ENCODE data around the gene FBXO11. TPM values are rescaled to one million over a fixed set of nuclear protein-coding genes. Genes with fewer than 3 reads are reported as not detected.

FBXO11 gene
- total and polyA plus RNA-seq, 11 donors = 19.7 to 52.4 (median 33.2) TPM

GRCh38 chr2:47744074-47744473 lies 162.2 kb downstream of the FBXO11 start:
- peaks cover 0 to 13% (median 0%) of the 10 kb centered on the region in 9 donors for H3K27me3 ChIP-seq
- no peaks in the 10 kb centered on the region for H3K4me1 ChIP-seq
- H3K27ac ChIP-seq = no peak overlapping the region
- no peaks in the 10 kb centered on the region for H3K36me3 ChIP-seq
- intact Hi-C loops (cut with DNase I) = no loop called here
- DNase-seq (no peak), ATAC-seq (no peak)
- 61 to 86% (median 72%) methylated on average over 2 of the region's 2 CpGs for WGBS, 4 donors
- no peak overlapping the region for H3K4me3 ChIP-seq
- no peak for TF ChIP-seq POLR2A (IDR thresholded peaks at IDR 0.05)
- TF ChIP-seq CTCF (IDR thresholded peaks at IDR 0.05) = no peak
- peaks cover 0 to 16% (median 0%) of the 10 kb centered on the region in 12 donors for H3K9me3 ChIP-seq

GRCh38 chr2:47741637-47742036 lies 164.7 kb downstream of the FBXO11 start:
- H3K27ac ChIP-seq = no peak overlapping the region
- 55 to 62% (median 61%) methylated on average over 3 of the region's 3 CpGs for WGBS, 4 donors
- peaks cover 0 to under 1% (median 0%) of the 10 kb centered on the region in 12 donors for H3K9me3 ChIP-seq
- DNase-seq = no peak
- no peak overlapping the region for H3K4me3 ChIP-seq
- no peaks in the 10 kb centered on the region for H3K36me3 ChIP-seq
- TF ChIP-seq POLR2A (IDR thresholded peaks at IDR 0.05) (no peak), CTCF (IDR thresholded peaks at IDR 0.05) (no peak)
- intact Hi-C loops (cut with DNase I) = no loop called here
- peaks cover 0 to 18% (median 0%) of the 10 kb centered on the region in 9 donors for H3K27me3 ChIP-seq
- ATAC-seq = no peak
- no peaks in the 10 kb centered on the region for H3K4me1 ChIP-seq

- 47 to 59% (median 54%) methylated on average over 3 of the region's 3 CpGs for WGBS, 4 donors
- Histone ChIP-seq H3K27ac (no peak overlapping the region), H3K9me3 (no peaks in the 10 kb centered on the region), H3K36me3 (no peaks in the 10 kb centered on the region), H3K4me1 (no peaks in the 10 kb centered on the region), H3K4me3 (no peak overlapping the region), H3K27me3 (peaks cover 0 to 18% (median 0%) of the 10 kb centered on the region in 9 donors)
- DNase-seq (no peak), ATAC-seq (no peak)
- TF ChIP-seq POLR2A (IDR thresholded peaks at IDR 0.05) = no peak
- TF ChIP-seq CTCF (IDR thresholded peaks at IDR 0.05) = no peak
- intact Hi-C loops (cut with DNase I) = no loop called here
These were observed 165.2 kb downstream of the FBXO11 start for GRCh38 chr2:47741101-47741500.

Other genes starting within 250 kb of the FBXO11 start
- 10 to 100 TPM; 19.6 to 40.7 (median 23.3) TPM for gene MSH6, start 123.4 kb downstream of the FBXO11 start, total RNA-seq
- gene MSH6, start 123.4 kb downstream of the FBXO11 start, polyA plus RNA-seq = 10 to 100 TPM in 1 of 2 donors, 1 to 10 TPM in 1; 5.3 to 20.4 TPM

All from heart left ventricle (tissue), 16 donors.